H9 (cell line): ENCODE results near the gene AATK. TPM values are rescaled to one million over a fixed set of nuclear protein-coding genes. Genes with fewer than 3 reads are reported as not detected.

Experiments
- DNase-seq: peaks from one replicate; pipeline ENCODE4 v3.0.0-alpha.2; 2017
- H2AFZ ChIP-seq: one replicate; pipeline ENCODE4 v1.6.1; 2013; ENCODE audit warnings: mild to moderate bottlenecking, low read length, control low read depth, moderate library complexity
- H2AK5ac ChIP-seq: 2 replicates; pipeline ENCODE4 v1.6.1; 2013; ENCODE audit warnings: low read length, control low read depth, mixed read lengths; ENCODE audit not compliant: insufficient read length
- H2BK120ac ChIP-seq: one replicate; pipeline ENCODE4 v1.6.1; 2013; ENCODE audit warnings: low read depth, mild to moderate bottlenecking, low read length, control low read depth, inconsistent platforms; ENCODE audit not compliant: poor library complexity, severe bottlenecking
- H2BK12ac ChIP-seq: 2 replicates; pipeline ENCODE4 v1.6.1; 2013; ENCODE audit warnings: low read length, control low read depth, mixed read lengths, low read depth; ENCODE audit not compliant: insufficient read length
- H2BK15ac ChIP-seq: 2 replicates; pipeline ENCODE4 v1.6.1; 2013; ENCODE audit warnings: low read depth, low read length, control low read depth
- H2BK20ac ChIP-seq: one replicate; pipeline ENCODE4 v1.6.1; 2013; ENCODE audit warnings: low read depth, mild to moderate bottlenecking, low read length, control low read depth, inconsistent platforms; ENCODE audit not compliant: poor library complexity, severe bottlenecking
- H2BK5ac ChIP-seq: 2 replicates; pipeline ENCODE4 v1.6.1; 2013; ENCODE audit warnings: low read length, control low read depth, mixed read lengths; ENCODE audit not compliant: insufficient read length
- H3K14ac ChIP-seq: 2 replicates; pipeline ENCODE4 v1.6.1; 2013; ENCODE audit warnings: low read length, control low read depth; ENCODE audit not compliant: insufficient read depth
- H3K18ac ChIP-seq: 2 replicates; pipeline ENCODE4 v1.6.1; 2013; ENCODE audit warnings: low read depth, mild to moderate bottlenecking, mixed read lengths, low read length, control low read depth; ENCODE audit not compliant: insufficient read length
- H3K23ac ChIP-seq: 2 replicates; pipeline ENCODE4 v1.6.1; 2013; ENCODE audit warnings: low read length, control low read depth, mixed read lengths, low read depth; ENCODE audit not compliant: insufficient read length
- H3K23me2 ChIP-seq: 2 replicates; pipeline ENCODE4 v1.6.1; 2013; ENCODE audit warnings: low read depth, mild to moderate bottlenecking, mixed read lengths, low read length, control low read depth; ENCODE audit not compliant: insufficient read length, poor library complexity, severe bottlenecking
- H3K27ac ChIP-seq: 2 replicates; pipeline ENCODE4 v1.5.1; 2013; ENCODE audit warnings: low read length, control low read depth, mixed read lengths, low read depth; ENCODE audit not compliant: insufficient read length
- H3K27me3 ChIP-seq: 2 replicates; pipeline ENCODE4 v1.6.1; 2013; ENCODE audit warnings: low read length, control low read depth, inconsistent platforms; ENCODE audit not compliant: insufficient read depth
- H3K4ac ChIP-seq: 2 replicates; pipeline ENCODE4 v1.6.1; 2013; ENCODE audit warnings: low read depth, mild to moderate bottlenecking, control low read depth, inconsistent platforms, low read length, moderate library complexity
- H3K4me1 ChIP-seq: 2 replicates; pipeline ENCODE4 v1.6.1; 2013; ENCODE audit warnings: low read length, control low read depth, inconsistent platforms; ENCODE audit not compliant: insufficient read depth
- H3K4me2 ChIP-seq: 2 replicates; pipeline ENCODE4 v1.6.1; 2013; ENCODE audit warnings: low read length, control low read depth, mixed read lengths; ENCODE audit not compliant: insufficient read length, insufficient read depth
- H3K56ac ChIP-seq: 2 replicates; pipeline ENCODE4 v1.6.1; 2013; ENCODE audit warnings: low read depth, mild to moderate bottlenecking, mixed read lengths, low read length, control low read depth; ENCODE audit not compliant: insufficient read length
- H3K79me1 ChIP-seq: 2 replicates; pipeline ENCODE4 v1.6.1; 2013; ENCODE audit warnings: low read depth, mild to moderate bottlenecking, moderate library complexity, low read length, control low read depth, inconsistent platforms; ENCODE audit not compliant: insufficient read depth, poor library complexity, severe bottlenecking
- H3K79me2 ChIP-seq: 2 replicates; pipeline ENCODE4 v1.6.1; 2013; ENCODE audit warnings: low read length, control low read depth, inconsistent platforms; ENCODE audit not compliant: insufficient read depth
- H3K9ac ChIP-seq: 2 replicates; pipeline ENCODE4 v1.6.1; 2013; ENCODE audit warnings: low read length, control low read depth, mixed read lengths; ENCODE audit not compliant: insufficient read length; ENCODE audit errors: extremely low read depth
- H3K9me3 ChIP-seq: one replicate; pipeline ENCODE4 v1.6.1; 2013; ENCODE audit warnings: low read depth, low read length, inconsistent platforms; ENCODE audit not compliant: control insufficient read depth
- H3T11ph ChIP-seq: one replicate; pipeline ENCODE4 v1.6.1; 2013; ENCODE audit warnings: mild to moderate bottlenecking, low read length, control low read depth, inconsistent platforms
- H4K20me1 ChIP-seq: one replicate; pipeline ENCODE4 v1.6.1; 2013; ENCODE audit not compliant: control insufficient read depth, insufficient read length, insufficient read depth
- H4K5ac ChIP-seq: 2 replicates; pipeline ENCODE4 v1.6.1; 2013; ENCODE audit warnings: low read depth, mild to moderate bottlenecking, mixed read lengths, low read length, control low read depth; ENCODE audit not compliant: insufficient read length
- H4K8ac ChIP-seq: replicated peaks from 2 replicates; pipeline ENCODE4 v1.6.1; 2013; ENCODE audit warnings: low read length, control low read depth, mixed read lengths, low read depth; ENCODE audit not compliant: insufficient read length
- H4K91ac ChIP-seq: 2 replicates; pipeline ENCODE4 v1.6.1; 2013; ENCODE audit warnings: low read depth, mild to moderate bottlenecking, moderate library complexity, mixed read lengths, low read length, control low read depth; ENCODE audit not compliant: insufficient read length
- H3K27ac Mint-ChIP-seq, 3 experiments: 2 replicates in 2 of 3; 3 replicates in 1 of 3; pipeline ENCODE4 v1.8.0; 2020 to 2021; ENCODE audit warnings: mixed read lengths in 3 of 3, mild to moderate bottlenecking in 1 of 3, moderate library complexity in 1 of 3
- H3K27me3 Mint-ChIP-seq: 2 replicates; pipeline ENCODE4 v1.8.0; 2021; ENCODE audit warnings: low read depth, mild to moderate bottlenecking, moderate library complexity, mixed read lengths
- H3K36me3 Mint-ChIP-seq, 3 experiments: 2 replicates in 2 of 3; 3 replicates in 1 of 3; pipeline ENCODE4 v1.8.0; 2020 to 2021; ENCODE audit warnings: low read depth in 3 of 3, mixed read lengths in 3 of 3; ENCODE audit not compliant: insufficient read depth in 1 of 3
- H3K4me1 Mint-ChIP-seq, 2 experiments: 2 replicates each; pipeline ENCODE4 v1.8.0; 2020; ENCODE audit warnings: mixed read lengths in 2 of 2
- H3K4me3 Mint-ChIP-seq, 2 experiments: 2 replicates in 1 of 2; 3 replicates in 1 of 2; pipeline ENCODE4 v1.8.0; 2020 to 2021; ENCODE audit warnings: mild to moderate bottlenecking in 2 of 2, mixed read lengths in 2 of 2, moderate library complexity in 1 of 2
- H3K9me3 Mint-ChIP-seq, 2 experiments: 2 replicates in 1 of 2; 3 replicates in 1 of 2; pipeline ENCODE4 v1.8.0; 2020; ENCODE audit warnings: mild to moderate bottlenecking in 2 of 2, mixed read lengths in 2 of 2, moderate library complexity in 1 of 2
- CTCF ChIP-seq: fragments of 200-600 bp; sonication (generic); conservative IDR thresholded peaks from 3 replicates; pipeline ENCODE4 v1.8.0; 2021; ENCODE audit warnings: antibody characterized with exemption, mild to moderate bottlenecking
- WGBS: extraction: QIAGEN DNeasy Blood & Tissue Kit; methylation state at CpG from one replicate; pipeline ENCODE4 v1.1.7; 2013; ENCODE audit warnings: missing lambda C conversion rate, low lambda C conversion rate, mixed read lengths; ENCODE audit not compliant: insufficient read length; ENCODE audit errors: extremely low coverage; 5-methylcytosine and 5-hydroxymethylcytosine counted together
- total RNA-seq: library from RNA; stranded (reverse); gene quantifications from 2 replicates; pipeline ENCODE4 v1.2.1, GENCODE V29; 2021

The AATK gene
- total RNA-seq, 1 experiment from 2014 or later: 2.4 TPM

- no peaks in the 10 kb centered on the region for H4K20me1 ChIP-seq
- no peak for TF ChIP-seq CTCF
- no CpG with 5 or more reads among the region's 13 CpGs for WGBS
Observed at GRCh38 chr17:81137248-81137647, 28.8 kb downstream of the AATK start.

More at GRCh38 chr17:81137248-81137647, 28.8 kb downstream of the AATK start:
- Mint-ChIP-seq H3K9me3 (peaks cover 15 to 17% of the 10 kb centered on the region in 2 experiments), H3K27me3 (peaks cover 1% of the 10 kb centered on the region; the same call in 1 of the 2 replicates), H3K4me1 (peaks cover 0 to 6% of the 10 kb centered on the region in 2 experiments; a peak in 2 of 4 replicates), H3K36me3 (peaks cover 0 to 7% (median 0%) of the 10 kb centered on the region in 3 experiments; a peak in 3 of 7 replicates), H3K27ac (peak overlapping the region in 1 of 3 experiments; percentile 12; a peak in 1 of 7 replicates), H3K4me3 (no peak overlapping the region)
- no peak overlapping the region for H4K8ac ChIP-seq
- no peak overlapping the region for H2BK5ac ChIP-seq
- no peak overlapping the region for H3K9ac ChIP-seq
- no peak overlapping the region for H3K4ac ChIP-seq
- no peaks in the 10 kb centered on the region for H3K79me2 ChIP-seq
- no peak overlapping the region for H2BK15ac ChIP-seq
- H4K91ac ChIP-seq: no peak overlapping the region
- no peak overlapping the region for H3K4me2 ChIP-seq
- no peaks in the 10 kb centered on the region for H3K4me1 ChIP-seq
- no peaks in the 10 kb centered on the region for H3K23me2 ChIP-seq
- no peaks in the 10 kb centered on the region for H3K27me3 ChIP-seq
- H3K9me3 ChIP-seq: no peaks in the 10 kb centered on the region
- no peaks in the 10 kb centered on the region for H3K79me1 ChIP-seq
- H2AFZ ChIP-seq: no peak overlapping the region
- no peak overlapping the region for H3K14ac ChIP-seq
- no peak overlapping the region for H2BK12ac ChIP-seq
- H3K27ac ChIP-seq: no peak overlapping the region
- no peak overlapping the region for H2BK120ac ChIP-seq
- H3T11ph ChIP-seq: no peak overlapping the region
- no peak overlapping the region for H3K23ac ChIP-seq
- no peak overlapping the region for H4K5ac ChIP-seq
- H2BK20ac ChIP-seq: no peak overlapping the region
- no peak overlapping the region for H2AK5ac ChIP-seq
- no peak overlapping the region for H3K56ac ChIP-seq
- no peak overlapping the region for H3K18ac ChIP-seq
- DNase-seq: no peak
